A549 (cell line): Measurements from ENCODE around the gene RIPPLY3.

Experiments used
- CEBPB ChIP-seq, 2 experiments: fragments of >200 bp in 1 of 2; sonication (Bioruptor Twin) in 1 of 2; formaldehyde crosslinking in 1 of 2; IDR thresholded peaks; 2 replicates each; pipeline ENCODE4 v1.6.1; 2012 to 2016
- EP300 ChIP-seq, 2 experiments: fragments of >200 bp; sonication (Bioruptor Twin); formaldehyde crosslinking; IDR thresholded peaks; 2 replicates in 1 of 2; 3 replicates in 1 of 2; pipeline ENCODE4 v1.6.1; 2016 to 2017
- HDAC2 ChIP-seq: fragments of 200-600 bp; sonication (generic); IDR thresholded peaks from 2 replicates; pipeline ENCODE4 v1.6.1; 2016
- HOXB5 ChIP-seq: fragments of 250-450 bp; sonication (Bioruptor Pico); IDR thresholded peaks from 2 replicates; pipeline ENCODE4 v1.5.0; 2020; ENCODE audit warnings: mild to moderate bottlenecking, moderate library complexity
- JUN ChIP-seq, 2 experiments: fragments of >200 bp; sonication (Bioruptor Twin); formaldehyde crosslinking; IDR thresholded peaks; 2 replicates in 1 of 2; 3 replicates in 1 of 2; pipeline ENCODE4 v1.6.1; 2016 to 2017
- JUNB ChIP-seq: fragments of >200 bp; sonication (Bioruptor Twin); formaldehyde crosslinking; IDR thresholded peaks from 2 replicates; pipeline ENCODE4 v1.6.1; 2016
- KDM1A ChIP-seq: fragments of 200-600 bp; sonication (generic); IDR thresholded peaks from 2 replicates; pipeline ENCODE4 v1.6.1; 2016; ENCODE audit warnings: low read depth, mild to moderate bottlenecking
- MYC ChIP-seq: IDR thresholded peaks from 2 replicates; pipeline ENCODE4 v1.6.1; 2012; ENCODE audit warnings: mild to moderate bottlenecking, inconsistent platforms, low read length, improper control_type of control experiment, borderline replicate concordance
- POLR2A ChIP-seq: IDR thresholded peaks from 2 replicates; pipeline ENCODE4 v1.6.1; 2012; ENCODE audit warnings: mild to moderate bottlenecking, low read length
- POLR2AphosphoS2 ChIP-seq: conservative IDR thresholded peaks from 2 replicates; pipeline ENCODE4 v1.6.1; 2012; ENCODE audit warnings: low read length, improper control_type of control experiment, inconsistent platforms
- RFX5 ChIP-seq: fragments of 450-650 bp; IDR thresholded peaks from 2 replicates; pipeline ENCODE4 v1.7.1; 2014; ENCODE audit warnings: antibody characterized with exemption, mild to moderate bottlenecking, moderate library complexity
- ZC3H11A ChIP-seq: fragments of 450-650 bp; IDR thresholded peaks from 2 replicates; pipeline ENCODE4 v1.6.1; 2014; ENCODE audit warnings: antibody characterized with exemption, mild to moderate bottlenecking
- TF ChIP-seq, protein P1 (sequence below): fragments of >200 bp; sonication (Bioruptor Twin); formaldehyde crosslinking; IDR thresholded peaks from 3 replicates; pipeline ENCODE4 v1.5.1; 2016
- TF ChIP-seq, protein P2 (sequence below): IDR thresholded peaks from 2 replicates; pipeline ENCODE4 v1.6.1; 2012

GRCh38 chr21:37032877-37033471, 26.5 kb downstream of the RIPPLY3 start:
- no peak for TF ChIP-seq KDM1A
- TF ChIP-seq, protein P1, sequence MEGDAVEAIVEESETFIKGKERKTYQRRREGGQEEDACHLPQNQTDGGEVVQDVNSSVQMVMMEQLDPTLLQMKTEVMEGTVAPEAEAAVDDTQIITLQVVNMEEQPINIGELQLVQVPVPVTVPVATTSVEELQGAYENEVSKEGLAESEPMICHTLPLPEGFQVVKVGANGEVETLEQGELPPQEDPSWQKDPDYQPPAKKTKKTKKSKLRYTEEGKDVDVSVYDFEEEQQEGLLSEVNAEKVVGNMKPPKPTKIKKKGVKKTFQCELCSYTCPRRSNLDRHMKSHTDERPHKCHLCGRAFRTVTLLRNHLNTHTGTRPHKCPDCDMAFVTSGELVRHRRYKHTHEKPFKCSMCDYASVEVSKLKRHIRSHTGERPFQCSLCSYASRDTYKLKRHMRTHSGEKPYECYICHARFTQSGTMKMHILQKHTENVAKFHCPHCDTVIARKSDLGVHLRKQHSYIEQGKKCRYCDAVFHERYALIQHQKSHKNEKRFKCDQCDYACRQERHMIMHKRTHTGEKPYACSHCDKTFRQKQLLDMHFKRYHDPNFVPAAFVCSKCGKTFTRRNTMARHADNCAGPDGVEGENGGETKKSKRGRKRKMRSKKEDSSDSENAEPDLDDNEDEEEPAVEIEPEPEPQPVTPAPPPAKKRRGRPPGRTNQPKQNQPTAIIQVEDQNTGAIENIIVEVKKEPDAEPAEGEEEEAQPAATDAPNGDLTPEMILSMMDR, result no peak
- peak; percentile 51 for TF ChIP-seq JUNB
- no peak for TF ChIP-seq MYC
- TF ChIP-seq POLR2A, result no peak
- TF ChIP-seq HOXB5 (CRISPR knock-in tag), result no peak
- TF ChIP-seq HDAC2, result no peak
- TF ChIP-seq ZC3H11A, result no peak
- TF ChIP-seq EP300 (IDR thresholded peaks at IDR 0.05), result no peak
- no peak for TF ChIP-seq POLR2AphosphoS2
- TF ChIP-seq, protein P2, sequence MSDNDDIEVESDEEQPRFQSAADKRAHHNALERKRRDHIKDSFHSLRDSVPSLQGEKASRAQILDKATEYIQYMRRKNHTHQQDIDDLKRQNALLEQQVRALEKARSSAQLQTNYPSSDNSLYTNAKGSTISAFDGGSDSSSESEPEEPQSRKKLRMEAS, result no peak
- TF ChIP-seq CEBPB (IDR thresholded peaks at IDR 0.05), result no peak
- TF ChIP-seq JUN (IDR thresholded peaks at IDR 0.05), result no peak
- TF ChIP-seq RFX5, result no peak
